MM.1S (cell line): ENCODE measurements around the gene CD226.

Experiments
- DNase-seq: peaks from one replicate; pipeline ENCODE4 v3.0.0-alpha.2; 2015
- H2AFZ ChIP-seq: fragments of 300-600 bp; sonication (generic); 2 replicates; pipeline ENCODE4 v1.6.0; 2016; ENCODE audit warnings: antibody characterized with exemption, low read length
- H3F3A ChIP-seq: fragments of 300-600 bp; sonication (generic); 2 replicates; pipeline ENCODE4 v1.6.1; 2016; ENCODE audit warnings: mild to moderate bottlenecking, antibody characterized with exemption, low read length, moderate library complexity, mixed read lengths; ENCODE audit not compliant: insufficient read depth
- H3K27ac ChIP-seq: fragments of 300-600 bp; sonication (generic); 2 replicates; pipeline ENCODE4 v1.5.1; 2016; ENCODE audit warnings: mild to moderate bottlenecking, low read length
- H3K27me3 ChIP-seq: fragments of 300-600 bp; sonication (generic); replicated peaks from 2 replicates; pipeline ENCODE4 v1.6.0; 2016; ENCODE audit warnings: low read length; ENCODE audit not compliant: insufficient read depth
- H3K36me3 ChIP-seq: fragments of 300-600 bp; sonication (generic); replicated peaks from 2 replicates; pipeline ENCODE4 v1.6.1; 2016; ENCODE audit warnings: mild to moderate bottlenecking, low read length, mixed read lengths; ENCODE audit not compliant: insufficient read depth
- H3K4me1 ChIP-seq: fragments of 300-600 bp; sonication (generic); 2 replicates; pipeline ENCODE4 v1.6.1; 2016; ENCODE audit warnings: low read length, mixed read lengths
- H3K4me2 ChIP-seq: fragments of 300-600 bp; sonication (generic); 2 replicates; pipeline ENCODE4 v1.6.0; 2016; ENCODE audit warnings: low read depth, low read length
- H3K4me3 ChIP-seq: fragments of 300-600 bp; sonication (generic); 2 replicates; pipeline ENCODE4 v1.5.1; 2016; ENCODE audit warnings: low read length, mixed read lengths
- H3K79me2 ChIP-seq: fragments of 300-600 bp; sonication (generic); 2 replicates; pipeline ENCODE4 v1.6.1; 2016; ENCODE audit warnings: mixed run types, low read length, mixed read lengths
- H3K9ac ChIP-seq: fragments of 300-600 bp; sonication (generic); 2 replicates; pipeline ENCODE4 v1.6.1; 2016; ENCODE audit warnings: low read length, mixed read lengths
- H3K9me2 ChIP-seq: fragments of 300-600 bp; sonication (generic); replicated peaks from 2 replicates; pipeline ENCODE4 v1.6.1; 2016; ENCODE audit warnings: mild to moderate bottlenecking, low read length, mixed read lengths; ENCODE audit not compliant: insufficient read depth
- H3K9me3 ChIP-seq: fragments of 300-600 bp; sonication (generic); replicated peaks from 2 replicates; pipeline ENCODE4 v1.6.1; 2016; ENCODE audit warnings: mild to moderate bottlenecking, low read length, mixed read lengths; ENCODE audit not compliant: insufficient read depth
- H4K20me1 ChIP-seq: fragments of 300-600 bp; sonication (generic); 2 replicates; pipeline ENCODE4 v1.6.1; 2016; ENCODE audit warnings: mild to moderate bottlenecking, low read length, moderate library complexity, mixed read lengths; ENCODE audit not compliant: insufficient read depth
- EZH2 ChIP-seq: fragments of 300-600 bp; sonication (generic); optimal IDR thresholded peaks from 2 replicates; pipeline ENCODE3; 2017; ENCODE audit warnings: low read depth, mild to moderate bottlenecking, antibody characterized with exemption, low read length, mixed read lengths
- EZH2phosphoT487 ChIP-seq: fragments of 300-600 bp; sonication (generic); IDR thresholded peaks from 2 replicates; pipeline ENCODE4 v1.6.1; 2018; ENCODE audit warnings: antibody characterized with exemption, low read length
- TF ChIP-seq, protein P1 (sequence below): fragments of 300-600 bp; sonication (generic); IDR thresholded peaks from 2 replicates; pipeline ENCODE4 v1.5.1; 2016; ENCODE audit warnings: antibody characterized with exemption, low read length, mixed read lengths

CD226 gene

DNA sequence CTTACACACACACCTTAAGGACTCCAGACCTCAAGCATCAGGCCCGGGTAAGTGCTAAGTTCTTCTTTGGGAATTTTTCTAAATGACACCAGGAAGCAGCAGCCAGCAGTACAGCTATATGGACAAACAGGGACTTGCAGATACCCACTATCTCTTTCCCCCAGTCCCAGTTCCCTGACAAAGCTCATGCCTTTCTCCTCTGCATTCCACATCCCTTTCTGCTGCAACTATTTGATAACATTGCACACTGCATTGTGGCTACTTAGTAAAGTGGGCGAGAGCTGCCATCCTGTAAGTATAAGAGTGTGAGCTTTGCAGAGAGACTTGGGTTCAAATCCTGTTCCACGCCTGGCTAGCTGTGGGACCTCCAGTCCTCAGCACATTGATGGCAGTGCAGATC, 14.0 kb upstream of the CD226 start:
- Histone ChIP-seq H3K79me2 (no peaks in the 10 kb centered on the region), H3K36me3 (no peaks in the 10 kb centered on the region), H3K27ac (no peak overlapping the region), H3K27me3 (no peaks in the 10 kb centered on the region), H3K4me1 (peaks cover 25% of the 10 kb centered on the region), H4K20me1 (no peaks in the 10 kb centered on the region), H2AFZ (no peak overlapping the region), H3K9me3 (no peaks in the 10 kb centered on the region), H3K9ac (no peak overlapping the region), H3K4me2 (no peak overlapping the region), H3K4me3 (no peak overlapping the region), H3K9me2 (no peaks in the 10 kb centered on the region), H3F3A (peaks cover 12% of the 10 kb centered on the region)
- no peak for DNase-seq
- TF ChIP-seq EZH2phosphoT487 (no peak), EZH2 (no peak)
- TF ChIP-seq, protein P1, sequence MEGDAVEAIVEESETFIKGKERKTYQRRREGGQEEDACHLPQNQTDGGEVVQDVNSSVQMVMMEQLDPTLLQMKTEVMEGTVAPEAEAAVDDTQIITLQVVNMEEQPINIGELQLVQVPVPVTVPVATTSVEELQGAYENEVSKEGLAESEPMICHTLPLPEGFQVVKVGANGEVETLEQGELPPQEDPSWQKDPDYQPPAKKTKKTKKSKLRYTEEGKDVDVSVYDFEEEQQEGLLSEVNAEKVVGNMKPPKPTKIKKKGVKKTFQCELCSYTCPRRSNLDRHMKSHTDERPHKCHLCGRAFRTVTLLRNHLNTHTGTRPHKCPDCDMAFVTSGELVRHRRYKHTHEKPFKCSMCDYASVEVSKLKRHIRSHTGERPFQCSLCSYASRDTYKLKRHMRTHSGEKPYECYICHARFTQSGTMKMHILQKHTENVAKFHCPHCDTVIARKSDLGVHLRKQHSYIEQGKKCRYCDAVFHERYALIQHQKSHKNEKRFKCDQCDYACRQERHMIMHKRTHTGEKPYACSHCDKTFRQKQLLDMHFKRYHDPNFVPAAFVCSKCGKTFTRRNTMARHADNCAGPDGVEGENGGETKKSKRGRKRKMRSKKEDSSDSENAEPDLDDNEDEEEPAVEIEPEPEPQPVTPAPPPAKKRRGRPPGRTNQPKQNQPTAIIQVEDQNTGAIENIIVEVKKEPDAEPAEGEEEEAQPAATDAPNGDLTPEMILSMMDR, result no peak

DNA sequence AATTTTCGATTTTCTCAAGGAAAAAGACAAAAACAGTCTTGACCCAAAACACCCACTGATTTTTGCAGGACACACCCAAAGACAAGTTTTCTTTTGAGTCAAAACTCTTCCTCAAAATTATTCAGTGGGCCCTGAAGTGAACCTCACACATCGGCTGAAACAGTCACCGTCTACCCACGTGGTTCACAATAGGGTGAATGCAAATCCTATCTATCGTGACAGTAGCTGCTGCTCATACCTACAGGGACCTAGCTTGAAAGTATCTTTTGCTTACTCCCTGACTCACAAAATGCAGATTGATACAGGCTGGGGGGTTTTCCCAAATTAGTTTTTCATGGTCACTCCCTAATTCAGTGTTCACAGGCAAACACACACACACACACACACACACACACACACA, 10.7 kb upstream of the CD226 start:
- H3K36me3 ChIP-seq, result no peaks in the 10 kb centered on the region
- no peaks in the 10 kb centered on the region for H3K9me2 ChIP-seq
- DNase-seq, result no peak
- TF ChIP-seq EZH2phosphoT487 (no peak), EZH2 (no peak)
- TF ChIP-seq, protein P1, result no peak
- H3K27ac ChIP-seq, result no peak overlapping the region
- peaks cover 17% of the 10 kb centered on the region for H3F3A ChIP-seq
- no peak overlapping the region for H3K9ac ChIP-seq
- no peak overlapping the region for H2AFZ ChIP-seq
- H3K4me2 ChIP-seq, result no peak overlapping the region; the same call in 1 of the 2 replicates
- peaks cover 33% of the 10 kb centered on the region for H3K4me1 ChIP-seq
- H3K27me3 ChIP-seq, result no peaks in the 10 kb centered on the region
- H3K9me3 ChIP-seq, result no peaks in the 10 kb centered on the region
- H4K20me1 ChIP-seq, result no peaks in the 10 kb centered on the region
- H3K4me3 ChIP-seq, result no peak overlapping the region
- no peaks in the 10 kb centered on the region for H3K79me2 ChIP-seq

DNA sequence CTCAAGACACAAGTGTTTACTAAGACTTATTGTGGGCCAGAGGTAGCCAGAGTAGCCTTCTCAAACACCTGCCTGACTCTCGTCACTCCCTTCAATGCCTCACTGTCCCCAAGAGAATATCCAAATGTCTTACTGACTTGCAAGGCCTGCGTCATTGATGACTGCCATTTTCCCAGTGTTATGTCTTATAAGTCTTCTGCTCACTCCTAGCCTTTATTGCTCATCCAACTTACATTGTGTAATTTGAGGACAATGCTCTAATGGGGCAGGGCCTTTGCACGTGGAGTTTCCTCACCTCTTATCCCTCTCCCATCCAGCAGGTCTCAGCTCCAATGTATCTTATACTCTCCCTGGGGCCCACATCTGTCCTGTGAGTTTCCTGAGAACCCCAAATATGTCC, 10.1 kb upstream of the CD226 start:
- H3K9me3 ChIP-seq, result no peaks in the 10 kb centered on the region
- peak overlapping the region; percentile 67; the same call in 1 of the 2 replicates for H3K27ac ChIP-seq
- no peaks in the 10 kb centered on the region for H3K79me2 ChIP-seq
- H3K4me1 ChIP-seq, result peaks cover 33% of the 10 kb centered on the region
- TF ChIP-seq, protein P1, result no peak
- TF ChIP-seq EZH2phosphoT487 (no peak), EZH2 (no peak)
- H3F3A ChIP-seq, result peaks cover 17% of the 10 kb centered on the region
- H3K4me2 ChIP-seq, result peak overlapping the region; percentile 65
- H2AFZ ChIP-seq, result peak overlapping the region; percentile 83
- H3K27me3 ChIP-seq, result no peaks in the 10 kb centered on the region
- peak overlapping the region; percentile 54 for H3K4me3 ChIP-seq
- no peaks in the 10 kb centered on the region for H4K20me1 ChIP-seq
- peak overlapping the region; percentile 44; the same call in 1 of the 2 replicates for H3K9ac ChIP-seq
- no peaks in the 10 kb centered on the region for H3K9me2 ChIP-seq
- DNase-seq, result no peak
- H3K36me3 ChIP-seq, result no peaks in the 10 kb centered on the region
